HFFc6 (cell line): Measurements from ENCODE around the gene BBS9. TPM values are rescaled to one million over a fixed set of nuclear protein-coding genes. Genes with fewer than 3 reads are reported as not detected.

Experiments used
- DNase-seq: peaks from one replicate; pipeline ENCODE4 v3.0.0-alpha.2; 2018
- H3K27ac Mint-ChIP-seq: 2 replicates; pipeline ENCODE4 v1.8.0; 2020; ENCODE audit warnings: mild to moderate bottlenecking, mixed read lengths
- H3K27me3 Mint-ChIP-seq: 2 replicates; pipeline ENCODE4 v1.8.0; 2021; ENCODE audit warnings: mild to moderate bottlenecking, moderate library complexity, mixed read lengths; ENCODE audit not compliant: insufficient read depth
- H3K36me3 Mint-ChIP-seq: 2 replicates; pipeline ENCODE4 v1.8.0; 2021; ENCODE audit warnings: low read depth, mixed read lengths
- H3K4me1 Mint-ChIP-seq: 2 replicates; pipeline ENCODE4 v1.8.0; 2020; ENCODE audit warnings: low read depth, mixed read lengths
- H3K4me3 Mint-ChIP-seq: 2 replicates; pipeline ENCODE4 v1.8.0; 2020; ENCODE audit warnings: mild to moderate bottlenecking, moderate library complexity, mixed read lengths
- H3K9me3 Mint-ChIP-seq: 2 replicates; pipeline ENCODE4 v1.8.0; 2020; ENCODE audit warnings: mild to moderate bottlenecking, mixed read lengths
- CTCF ChIP-seq: fragments of 200-600 bp; sonication (generic); IDR thresholded peaks from 2 replicates; pipeline ENCODE4 v1.5.0; 2021; ENCODE audit warnings: antibody characterized with exemption, mild to moderate bottlenecking
- total RNA-seq, 6 experiments: library from RNA; stranded (reverse); fragmentation: NEBNext Ultra II Directional; extraction: Animal tissue kit (Norgen Biotek cat#: 25700); gene quantifications; 2 replicates in 1 of 6; 3 replicates in 5 of 6; pipeline ENCODE4 v1.2.3, GENCODE V29; 2021

The BBS9 gene
- total RNA-seq, 6 experiments from 2014 or later: 10.6 to 13.0 (median 12.1) TPM

GRCh38 chr7:33425929-33426678 is 296.7 kb downstream of the BBS9 start:
- no peaks in the 10 kb centered on the region for H3K4me1 Mint-ChIP-seq
- H3K27me3 Mint-ChIP-seq: no peaks in the 10 kb centered on the region
- H3K27ac Mint-ChIP-seq: no peak overlapping the region
- no peak for TF ChIP-seq CTCF
- DNase-seq: no peak
- no peaks in the 10 kb centered on the region for H3K9me3 Mint-ChIP-seq
- H3K4me3 Mint-ChIP-seq: no peak overlapping the region
- no peaks in the 10 kb centered on the region for H3K36me3 Mint-ChIP-seq

- Mint-ChIP-seq H3K36me3 (no peaks in the 10 kb centered on the region), H3K4me3 (no peak overlapping the region), H3K27ac (no peak overlapping the region), H3K4me1 (no peaks in the 10 kb centered on the region), H3K27me3 (no peaks in the 10 kb centered on the region), H3K9me3 (no peaks in the 10 kb centered on the region)
- no peak for TF ChIP-seq CTCF
- no peak for DNase-seq
Measured at GRCh38 chr7:33428415-33428814, 299.1 kb downstream of the BBS9 start.

GRCh38 chr7:33431543-33431942 is 302.2 kb downstream of the BBS9 start:
- DNase-seq: no peak
- TF ChIP-seq CTCF: no peak
- Mint-ChIP-seq H3K4me3 (no peak overlapping the region), H3K9me3 (no peaks in the 10 kb centered on the region), H3K27me3 (no peaks in the 10 kb centered on the region), H3K27ac (no peak overlapping the region), H3K36me3 (no peaks in the 10 kb centered on the region), H3K4me1 (no peaks in the 10 kb centered on the region)

- H3K27me3 Mint-ChIP-seq: no peaks in the 10 kb centered on the region
- no peaks in the 10 kb centered on the region for H3K4me1 Mint-ChIP-seq
- no peaks in the 10 kb centered on the region for H3K9me3 Mint-ChIP-seq
- no peak for DNase-seq
- no peak for TF ChIP-seq CTCF
- no peak overlapping the region for H3K4me3 Mint-ChIP-seq
- no peaks in the 10 kb centered on the region for H3K36me3 Mint-ChIP-seq
- H3K27ac Mint-ChIP-seq: no peak overlapping the region
Measured at GRCh38 chr7:33432821-33433220, 303.5 kb downstream of the BBS9 start.

- Mint-ChIP-seq H3K4me1 (no peaks in the 10 kb centered on the region), H3K36me3 (no peaks in the 10 kb centered on the region), H3K9me3 (no peaks in the 10 kb centered on the region), H3K27me3 (no peaks in the 10 kb centered on the region), H3K27ac (no peak overlapping the region), H3K4me3 (no peak overlapping the region)
- TF ChIP-seq CTCF: no peak
- no peak for DNase-seq
Measured at GRCh38 chr7:33433357-33433756, 304.0 kb downstream of the BBS9 start.
